Erythroblast (primary cell): ENCODE data around the gene ZP4.

ENCODE experiments used
- GATA1 ChIP-seq: IDR thresholded peaks from 2 replicates; pipeline ENCODE4 v1.6.1; 2011; ENCODE audit warnings: low read depth, mild to moderate bottlenecking, control low read depth, low read length, moderate library complexity
- POLR2A ChIP-seq: IDR thresholded peaks from 2 replicates; pipeline ENCODE4 v1.6.1; 2011; ENCODE audit warnings: mild to moderate bottlenecking, low read length

- TF ChIP-seq POLR2A (no peak), GATA1 (no peak)
Observed at GRCh38 chr1:237878406-237878805, 12.3 kb downstream of the ZP4 start.
